Hepatocyte (in vitro differentiated cells): ENCODE results near the gene MEF2D. TPM values are rescaled to one million over a fixed set of nuclear protein-coding genes. Genes with fewer than 3 reads are reported as not detected.

Experiments
- DNase-seq: peaks from one replicate; pipeline ENCODE4 v3.0.0-alpha.2; 2016; ENCODE audit warnings: low spot score
- H2AFZ ChIP-seq: fragments of 200-600 bp; sonication (generic); 2 replicates; pipeline ENCODE4 v1.6.0; 2016; ENCODE audit warnings: antibody characterized with exemption, mild to moderate bottlenecking
- H3K27ac ChIP-seq: fragments of 200-600 bp; sonication (generic); 2 replicates; pipeline ENCODE4 v1.5.1; 2016; ENCODE audit warnings: mild to moderate bottlenecking
- H3K27me3 ChIP-seq: fragments of 200-600 bp; sonication (generic); 2 replicates; pipeline ENCODE4 v1.6.1; 2016
- H3K36me3 ChIP-seq: fragments of 200-600 bp; sonication (generic); replicated peaks from 2 replicates; pipeline ENCODE4 v1.5.1; 2016; ENCODE audit warnings: low read depth; ENCODE audit not compliant: insufficient read depth
- H3K4me1 ChIP-seq: fragments of 200-600 bp; sonication (generic); 2 replicates; pipeline ENCODE4 v1.5.1; 2016; ENCODE audit warnings: mild to moderate bottlenecking, moderate library complexity; ENCODE audit not compliant: insufficient read depth
- H3K4me2 ChIP-seq: fragments of 200-600 bp; sonication (generic); 2 replicates; pipeline ENCODE4 v1.6.0; 2016
- H3K4me3 ChIP-seq: fragments of 200-600 bp; sonication (generic); 2 replicates; pipeline ENCODE4 v1.5.1; 2016; ENCODE audit warnings: mild to moderate bottlenecking
- H3K79me2 ChIP-seq: fragments of 200-600 bp; sonication (generic); 2 replicates; pipeline ENCODE4 v1.6.0; 2017; ENCODE audit warnings: mild to moderate bottlenecking
- H3K9me2 ChIP-seq: fragments of 200-600 bp; sonication (generic); replicated peaks from 2 replicates; pipeline ENCODE4 v1.6.0; 2017; ENCODE audit warnings: mild to moderate bottlenecking; ENCODE audit not compliant: insufficient read depth
- H3K9me3 ChIP-seq: fragments of 200-600 bp; sonication (generic); 2 replicates; pipeline ENCODE4 v1.5.1; 2016; ENCODE audit warnings: low read depth, mild to moderate bottlenecking
- H4K20me1 ChIP-seq: fragments of 200-600 bp; sonication (generic); 2 replicates; pipeline ENCODE4 v1.6.0; 2016; ENCODE audit warnings: mild to moderate bottlenecking; ENCODE audit not compliant: insufficient read depth, poor library complexity, severe bottlenecking
- EZH2 ChIP-seq: fragments of 200-600 bp; sonication (generic); IDR thresholded peaks from 2 replicates; pipeline ENCODE4 v1.6.1; 2016; ENCODE audit warnings: antibody characterized with exemption, mild to moderate bottlenecking, borderline replicate concordance
- EZH2phosphoT487 ChIP-seq: fragments of 200-600 bp; sonication (generic); IDR thresholded peaks from one replicate; pipeline ENCODE4 v1.6.1; 2018; ENCODE audit warnings: antibody characterized with exemption, mild to moderate bottlenecking, low read depth, moderate library complexity; ENCODE audit not compliant: unreplicated experiment, severe bottlenecking
- WGBS: methylation state at CpG from one replicate; pipeline ENCODE4 v1.1.6; 2016; ENCODE audit warnings: low lambda C conversion rate; ENCODE audit errors: missing lambda C conversion rate; 5-methylcytosine and 5-hydroxymethylcytosine counted together
- polyA plus RNA-seq: library from polyadenylated mRNA; unstranded; fragments of >200 nt; fragmentation: Nextera tagmentation; extraction: Ambion mirVana; gene quantifications from 2 replicates; pipeline ENCODE4 v1.2.1, GENCODE V29; 2016
- total RNA-seq: library from RNA; depleted of rRNA; stranded (reverse); fragments of >200 nt; gene quantifications from 2 replicates; pipeline ENCODE4 v1.2.3, GENCODE V29; 2014
- TF ChIP-seq, protein P1 (sequence below): fragments of 200-600 bp; sonication (generic); IDR thresholded peaks from 2 replicates; pipeline ENCODE4 v1.5.1; 2016; ENCODE audit warnings: antibody characterized with exemption, mild to moderate bottlenecking; ENCODE audit not compliant: poor library complexity

MEF2D gene
- total and polyA plus RNA-seq, 2 experiments from 2014 or later, result 20.1 to 25.1 TPM

DNA sequence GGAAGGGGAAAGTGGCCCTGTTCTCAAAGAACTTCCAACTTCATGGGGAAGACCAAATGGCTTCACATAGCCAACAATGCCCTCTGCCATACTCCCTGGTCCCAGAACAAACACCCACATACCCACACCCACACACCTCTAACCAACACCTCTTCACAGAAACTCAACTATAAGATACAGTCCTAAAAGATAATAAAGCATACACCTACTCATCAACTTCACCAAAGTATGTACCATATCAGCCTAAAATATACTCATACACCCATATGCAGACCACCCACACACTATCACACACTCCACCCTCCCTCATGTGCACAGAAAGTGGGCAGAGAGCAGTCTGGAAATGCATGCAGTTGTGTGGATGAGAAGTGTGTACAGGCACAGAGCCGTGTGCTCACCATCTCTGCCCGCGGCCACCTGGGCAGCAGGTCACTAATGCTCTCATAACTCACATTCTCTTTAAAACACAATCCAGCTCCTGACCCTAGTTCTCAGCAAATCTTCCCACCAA lies 44.1 kb upstream of the MEF2D start:
- no peak for TF ChIP-seq EZH2
- TF ChIP-seq EZH2phosphoT487, result no peak
- TF ChIP-seq, protein P1, sequence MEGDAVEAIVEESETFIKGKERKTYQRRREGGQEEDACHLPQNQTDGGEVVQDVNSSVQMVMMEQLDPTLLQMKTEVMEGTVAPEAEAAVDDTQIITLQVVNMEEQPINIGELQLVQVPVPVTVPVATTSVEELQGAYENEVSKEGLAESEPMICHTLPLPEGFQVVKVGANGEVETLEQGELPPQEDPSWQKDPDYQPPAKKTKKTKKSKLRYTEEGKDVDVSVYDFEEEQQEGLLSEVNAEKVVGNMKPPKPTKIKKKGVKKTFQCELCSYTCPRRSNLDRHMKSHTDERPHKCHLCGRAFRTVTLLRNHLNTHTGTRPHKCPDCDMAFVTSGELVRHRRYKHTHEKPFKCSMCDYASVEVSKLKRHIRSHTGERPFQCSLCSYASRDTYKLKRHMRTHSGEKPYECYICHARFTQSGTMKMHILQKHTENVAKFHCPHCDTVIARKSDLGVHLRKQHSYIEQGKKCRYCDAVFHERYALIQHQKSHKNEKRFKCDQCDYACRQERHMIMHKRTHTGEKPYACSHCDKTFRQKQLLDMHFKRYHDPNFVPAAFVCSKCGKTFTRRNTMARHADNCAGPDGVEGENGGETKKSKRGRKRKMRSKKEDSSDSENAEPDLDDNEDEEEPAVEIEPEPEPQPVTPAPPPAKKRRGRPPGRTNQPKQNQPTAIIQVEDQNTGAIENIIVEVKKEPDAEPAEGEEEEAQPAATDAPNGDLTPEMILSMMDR, result no peak
- Histone ChIP-seq H3K9me3 (no peaks in the 10 kb centered on the region), H3K4me1 (no peaks in the 10 kb centered on the region), H3K4me3 (no peak overlapping the region), H3K27ac (no peak overlapping the region), H3K9me2 (no peaks in the 10 kb centered on the region), H3K36me3 (no peaks in the 10 kb centered on the region), H3K4me2 (no peak overlapping the region), H4K20me1 (no peaks in the 10 kb centered on the region), H3K27me3 (no peaks in the 10 kb centered on the region), H3K79me2 (no peaks in the 10 kb centered on the region), H2AFZ (no peak overlapping the region)
- 91% methylated on average over 3 of the region's 3 CpGs for WGBS
- no peak for DNase-seq

DNA sequence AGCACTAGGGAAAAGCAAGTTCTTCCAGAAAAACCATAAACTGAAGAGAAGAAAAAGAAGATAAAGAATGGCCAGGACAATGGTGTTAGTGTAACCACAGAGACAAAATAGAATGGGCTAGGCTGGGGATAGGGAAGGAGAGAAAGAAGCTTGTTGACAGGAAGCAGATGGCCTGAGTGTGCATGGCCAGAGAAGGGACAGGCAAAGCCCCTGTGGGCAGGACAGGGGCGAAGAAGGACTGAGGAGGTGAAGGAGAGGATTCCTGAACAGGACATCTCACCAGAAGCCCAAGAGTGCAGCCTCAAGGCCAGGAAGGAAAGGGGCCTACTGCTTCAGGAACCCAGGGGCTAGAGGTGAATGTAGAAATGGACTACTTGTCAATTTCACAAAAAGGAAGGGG lies 42.5 kb upstream of the MEF2D start:
- no peak for DNase-seq
- H3K27ac ChIP-seq, result no peak overlapping the region
- H3K4me3 ChIP-seq, result no peak overlapping the region
- no peaks in the 10 kb centered on the region for H3K27me3 ChIP-seq
- no peaks in the 10 kb centered on the region for H3K79me2 ChIP-seq
- H3K9me3 ChIP-seq, result no peaks in the 10 kb centered on the region
- no peaks in the 10 kb centered on the region for H3K4me1 ChIP-seq
- H3K4me2 ChIP-seq, result no peak overlapping the region
- TF ChIP-seq EZH2 (no peak), EZH2phosphoT487 (no peak)
- TF ChIP-seq, protein P1, result no peak
- WGBS, result 86% methylated on average over 1 of the region's 1 CpG
- no peak overlapping the region for H2AFZ ChIP-seq
- H3K36me3 ChIP-seq, result no peaks in the 10 kb centered on the region
- no peaks in the 10 kb centered on the region for H4K20me1 ChIP-seq
- H3K9me2 ChIP-seq, result no peaks in the 10 kb centered on the region

DNA sequence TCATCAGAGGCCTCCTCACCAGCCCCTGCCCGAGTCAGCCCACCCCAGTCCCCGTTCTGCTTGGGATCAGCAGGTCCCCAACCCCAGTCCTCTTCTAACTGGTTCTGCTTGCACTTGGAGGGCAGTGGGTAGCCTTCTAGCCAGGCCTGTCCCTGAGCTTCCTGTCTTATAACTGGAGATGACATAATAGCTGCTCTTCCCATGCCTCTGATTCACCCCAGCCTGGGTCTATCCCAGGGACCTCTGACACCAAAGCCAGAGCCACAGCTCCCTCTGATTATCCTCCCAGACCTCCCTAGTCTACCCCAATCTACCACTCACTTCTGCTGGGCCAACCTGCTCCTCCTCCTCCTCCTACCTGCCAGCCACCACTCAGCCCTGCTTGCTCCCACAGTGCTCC lies 40.4 kb upstream of the MEF2D start:
- 96% methylated on average over 2 of the region's 2 CpGs for WGBS
- no peak overlapping the region for H3K4me3 ChIP-seq
- H4K20me1 ChIP-seq, result no peaks in the 10 kb centered on the region
- no peaks in the 10 kb centered on the region for H3K9me3 ChIP-seq
- no peak overlapping the region for H2AFZ ChIP-seq
- no peaks in the 10 kb centered on the region for H3K36me3 ChIP-seq
- no peaks in the 10 kb centered on the region for H3K9me2 ChIP-seq
- TF ChIP-seq EZH2, result no peak
- no peak for TF ChIP-seq EZH2phosphoT487
- H3K27me3 ChIP-seq, result no peaks in the 10 kb centered on the region
- no peaks in the 10 kb centered on the region for H3K79me2 ChIP-seq
- no peak overlapping the region for H3K4me2 ChIP-seq
- H3K4me1 ChIP-seq, result no peaks in the 10 kb centered on the region
- no peak for DNase-seq
- H3K27ac ChIP-seq, result no peak overlapping the region

DNA sequence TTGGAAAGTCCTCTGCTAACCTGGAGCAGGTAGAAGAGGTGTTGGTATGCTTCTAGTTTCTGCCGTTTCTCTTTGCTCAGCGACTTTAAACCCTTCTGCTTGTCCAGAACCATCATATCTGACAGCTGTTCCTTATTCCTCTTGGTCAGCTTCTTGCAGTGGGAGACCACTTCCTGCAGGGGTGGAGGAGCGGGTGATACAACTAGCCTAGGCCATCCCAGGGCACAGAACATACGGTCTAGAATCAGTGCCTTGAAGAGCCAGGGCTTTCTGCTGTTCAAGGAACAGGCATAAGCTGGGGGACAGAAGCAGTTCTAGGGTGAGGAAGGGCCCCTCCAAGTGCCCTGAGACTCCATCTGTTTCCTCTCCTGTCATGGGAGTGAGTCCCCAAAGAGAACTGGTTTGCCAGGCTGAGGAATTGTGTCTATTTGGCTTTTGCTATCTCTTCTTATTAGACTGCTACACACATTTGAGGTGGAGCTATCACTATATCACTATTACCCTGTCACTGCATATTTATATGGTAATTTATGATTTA lies 39.3 kb upstream of the MEF2D start:
- Histone ChIP-seq H4K20me1 (no peaks in the 10 kb centered on the region), H2AFZ (no peak overlapping the region), H3K9me2 (no peaks in the 10 kb centered on the region), H3K4me2 (no peak overlapping the region), H3K27ac (no peak overlapping the region), H3K36me3 (no peaks in the 10 kb centered on the region), H3K4me1 (no peaks in the 10 kb centered on the region), H3K79me2 (no peaks in the 10 kb centered on the region), H3K4me3 (no peak overlapping the region), H3K9me3 (no peaks in the 10 kb centered on the region), H3K27me3 (no peaks in the 10 kb centered on the region)
- no peak for DNase-seq
- TF ChIP-seq EZH2phosphoT487 (no peak), EZH2 (no peak)
- TF ChIP-seq, protein P1, result no peak
- WGBS, result 95% methylated on average over 4 of the region's 4 CpGs
